Measurements from ENCODE around the gene SREBF1. TPM values are rescaled to one million over a fixed set of nuclear protein-coding genes. Genes with fewer than 3 reads are reported as not detected.

SREBF1 gene
- total and polyA plus RNA-seq, 4 donors, result 68.4 to 134 (median 80.7) TPM

DNA sequence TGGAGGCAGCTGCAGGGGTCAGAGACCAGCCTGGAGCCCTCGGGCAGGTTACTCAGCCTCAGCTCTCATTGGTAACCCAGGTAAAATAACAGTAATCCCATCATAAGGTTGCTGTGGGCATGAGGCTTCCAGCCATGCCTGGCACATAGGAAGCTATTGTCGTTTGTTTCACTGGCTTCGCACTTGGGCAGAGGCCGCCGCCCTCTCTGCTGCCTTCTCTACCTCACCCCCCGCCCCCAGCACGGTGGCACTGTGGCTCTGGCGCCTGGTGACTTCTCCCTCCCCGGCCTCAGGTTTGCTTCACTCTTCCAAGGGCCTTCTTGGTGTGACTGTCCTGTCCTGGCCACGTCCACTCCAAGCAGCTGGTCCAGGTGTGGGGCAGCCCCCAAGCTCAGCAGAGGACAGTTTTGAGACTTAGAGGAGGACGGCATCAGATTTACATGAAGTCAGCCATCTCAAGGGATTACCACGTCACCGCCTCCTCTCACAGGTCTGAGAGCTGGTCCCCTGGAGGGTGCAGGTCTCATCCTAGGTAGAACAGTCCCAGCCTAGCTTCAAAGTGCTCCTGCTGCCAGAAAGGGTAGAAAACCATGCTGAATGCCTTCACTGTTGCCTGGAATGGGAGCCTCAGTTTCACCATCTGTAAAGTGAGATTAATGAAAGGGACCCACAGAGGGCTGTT, 34.8 kb downstream of the SREBF1 start:
- Histone ChIP-seq H3K9me3 (ENCODE audit: control insufficient read depth in 4 of 4, insufficient read depth in 3 of 4, low read length in 3 of 4) (no peaks in the 10 kb centered on the region), H3K9ac (ENCODE audit: insufficient read depth in 1 of 2, low read length in 2 of 2) (no peak overlapping the region), H3K27me3 (ENCODE audit: control insufficient read depth in 3 of 3, insufficient read depth in 3 of 3, low read length in 2 of 3) (no peaks in the 10 kb centered on the region), H3K27ac (ENCODE audit: low read depth in 1 of 2, low read length in 1 of 2) (no peak overlapping the region), H3K4me1 (ENCODE audit: control insufficient read depth in 5 of 5, insufficient read depth in 5 of 5, low read length in 5 of 5) (no peaks in the 10 kb centered on the region), H3K4me3 (no peak overlapping the region), H3K36me3 (ENCODE audit: control insufficient read depth in 4 of 4, insufficient read depth in 4 of 4, low read length in 4 of 4) (peaks cover 0 to 65% (median 39%) of the 10 kb centered on the region in 4 donors)
- ATAC-seq (ENCODE audit: insufficient read depth, low FRiP score) (no peak), DNase-seq (no peak)
- WGBS, 2 donors, result 92 to 94% methylated on average over 13 of the region's 13 CpGs
- TF ChIP-seq, protein P1, sequence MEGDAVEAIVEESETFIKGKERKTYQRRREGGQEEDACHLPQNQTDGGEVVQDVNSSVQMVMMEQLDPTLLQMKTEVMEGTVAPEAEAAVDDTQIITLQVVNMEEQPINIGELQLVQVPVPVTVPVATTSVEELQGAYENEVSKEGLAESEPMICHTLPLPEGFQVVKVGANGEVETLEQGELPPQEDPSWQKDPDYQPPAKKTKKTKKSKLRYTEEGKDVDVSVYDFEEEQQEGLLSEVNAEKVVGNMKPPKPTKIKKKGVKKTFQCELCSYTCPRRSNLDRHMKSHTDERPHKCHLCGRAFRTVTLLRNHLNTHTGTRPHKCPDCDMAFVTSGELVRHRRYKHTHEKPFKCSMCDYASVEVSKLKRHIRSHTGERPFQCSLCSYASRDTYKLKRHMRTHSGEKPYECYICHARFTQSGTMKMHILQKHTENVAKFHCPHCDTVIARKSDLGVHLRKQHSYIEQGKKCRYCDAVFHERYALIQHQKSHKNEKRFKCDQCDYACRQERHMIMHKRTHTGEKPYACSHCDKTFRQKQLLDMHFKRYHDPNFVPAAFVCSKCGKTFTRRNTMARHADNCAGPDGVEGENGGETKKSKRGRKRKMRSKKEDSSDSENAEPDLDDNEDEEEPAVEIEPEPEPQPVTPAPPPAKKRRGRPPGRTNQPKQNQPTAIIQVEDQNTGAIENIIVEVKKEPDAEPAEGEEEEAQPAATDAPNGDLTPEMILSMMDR (IDR thresholded peaks at IDR 0.05; ENCODE audit: control extremely low read depth, extremely low read depth), result no peak

DNA sequence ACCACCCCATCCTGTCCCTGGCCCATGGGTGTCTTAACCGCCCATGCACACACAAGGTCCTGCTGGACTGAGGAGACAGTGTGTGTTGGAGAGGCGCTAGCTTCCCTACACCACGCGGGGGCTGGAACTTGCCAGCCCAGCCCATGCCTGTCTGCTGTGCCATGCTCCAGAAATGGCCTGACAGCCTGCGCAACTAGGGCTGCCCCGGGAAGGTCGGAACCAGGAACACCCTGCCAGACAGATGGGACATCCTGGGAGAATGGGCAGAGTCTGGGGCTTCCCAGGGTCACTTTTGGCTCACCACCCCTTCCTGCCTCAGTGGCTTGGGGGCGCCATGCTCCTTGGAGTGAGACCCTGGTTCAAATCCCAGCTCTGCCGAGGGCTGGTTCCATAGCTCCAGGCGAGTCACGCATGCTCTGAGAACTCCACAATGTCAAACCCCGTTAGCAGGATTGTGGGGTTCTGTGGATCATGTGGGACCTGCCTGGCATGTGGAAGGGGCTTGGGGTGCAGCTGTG, 36.2 kb downstream of the SREBF1 start:
- H3K36me3 ChIP-seq (ENCODE audit: control insufficient read depth in 4 of 4, insufficient read depth in 4 of 4, low read length in 4 of 4), result peaks cover 0 to 62% (median 39%) of the 10 kb centered on the region in 4 donors

DNA sequence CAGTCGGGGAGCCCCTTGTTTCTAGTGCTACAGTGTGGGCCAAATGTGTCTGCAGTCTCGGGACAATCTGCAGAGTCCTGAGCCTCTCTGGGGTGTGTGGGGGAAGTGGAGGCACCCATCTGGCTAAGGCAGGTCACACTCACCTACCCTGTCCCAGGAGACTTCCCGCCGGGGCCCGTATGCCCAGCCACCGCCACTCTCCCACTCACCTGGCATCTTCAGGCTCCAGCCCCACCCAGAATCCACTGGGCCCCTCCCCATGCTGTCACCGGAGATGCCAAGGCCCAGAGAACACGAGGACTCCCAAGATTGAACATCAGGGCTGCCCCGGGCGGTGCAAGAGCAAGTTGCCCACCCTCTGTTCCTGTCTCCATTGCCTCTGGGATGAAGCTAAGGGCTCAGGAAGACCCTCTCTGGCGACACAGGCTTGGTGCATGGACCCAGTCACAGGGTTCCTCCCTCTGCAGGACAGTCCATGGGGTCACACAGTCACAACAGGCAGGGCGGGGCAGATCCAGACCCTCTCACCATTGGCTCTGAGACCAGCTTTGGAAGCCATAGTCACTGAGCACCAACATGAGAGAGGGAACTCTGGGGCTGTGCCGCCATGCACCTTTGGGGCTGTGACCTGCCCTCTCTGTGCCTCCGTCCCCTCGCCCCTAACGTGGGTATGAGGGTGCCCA, 38.1 kb downstream of the SREBF1 start:
- Histone ChIP-seq H3K4me3 (no peak overlapping the region), H3K9ac (ENCODE audit: insufficient read depth in 1 of 2, low read length in 2 of 2) (no peak overlapping the region), H3K27ac (ENCODE audit: low read depth in 1 of 2, low read length in 1 of 2) (no peak overlapping the region), H3K9me3 (ENCODE audit: control insufficient read depth in 4 of 4, insufficient read depth in 3 of 4, low read length in 3 of 4) (no peaks in the 10 kb centered on the region), H3K27me3 (ENCODE audit: control insufficient read depth in 3 of 3, insufficient read depth in 3 of 3, low read length in 2 of 3) (no peaks in the 10 kb centered on the region), H3K4me1 (ENCODE audit: control insufficient read depth in 5 of 5, insufficient read depth in 5 of 5, low read length in 5 of 5) (no peaks in the 10 kb centered on the region), H3K36me3 (ENCODE audit: control insufficient read depth in 4 of 4, insufficient read depth in 4 of 4, low read length in 4 of 4) (peaks cover 0 to 71% (median 37%) of the 10 kb centered on the region in 4 donors)
- ATAC-seq (ENCODE audit: insufficient read depth, low FRiP score) (no peak), DNase-seq (no peak)
- TF ChIP-seq, protein P1 (IDR thresholded peaks at IDR 0.05; ENCODE audit: control extremely low read depth, extremely low read depth), result no peak
- 85 to 94% methylated on average over 16 of the region's 16 CpGs for WGBS, 2 donors

More for the DNA sequence above, 36.2 kb downstream of the SREBF1 start:
- Histone ChIP-seq H3K9me3 (ENCODE audit: control insufficient read depth in 4 of 4, insufficient read depth in 3 of 4, low read length in 3 of 4) (no peaks in the 10 kb centered on the region), H3K9ac (ENCODE audit: insufficient read depth in 1 of 2, low read length in 2 of 2) (no peak overlapping the region), H3K4me1 (ENCODE audit: control insufficient read depth in 5 of 5, insufficient read depth in 5 of 5, low read length in 5 of 5) (no peaks in the 10 kb centered on the region), H3K4me3 (no peak overlapping the region), H3K27ac (ENCODE audit: low read depth in 1 of 2, low read length in 1 of 2) (no peak overlapping the region), H3K27me3 (ENCODE audit: control insufficient read depth in 3 of 3, insufficient read depth in 3 of 3, low read length in 2 of 3) (no peaks in the 10 kb centered on the region)
- ATAC-seq (ENCODE audit: insufficient read depth, low FRiP score), result no peak
- DNase-seq, result no peak
- 93 to 95% methylated on average over 12 of the region's 12 CpGs for WGBS, 2 donors
- TF ChIP-seq, protein P1 (IDR thresholded peaks at IDR 0.05; ENCODE audit: control extremely low read depth, extremely low read depth), result no peak

Measured in lung (tissue), 12 donors.